Endothelial cell of umbilical vein (primary cell): ENCODE measurements around the gene VPS13A. TPM values are rescaled to one million over a fixed set of nuclear protein-coding genes. Genes with fewer than 3 reads are reported as not detected.

Experiments used
- BruUV-seq: library from RNA; stranded (reverse); fragments of 400-500 nt; replicated peaks from 2 replicates; lab custom pipeline; 2021; lab: Mats Ljungman, UMichigan
- CTCF ChIA-PET: fragments of 300-600, 350-600 bp; sonication (Branson Sonifier 250); formaldehyde crosslinking; loops from one replicate; lab custom pipeline; 2021; ENCODE audit warnings: antibody characterized with exemption, inconsistent platforms; lab: Charles Lee
- POLR2A ChIA-PET: fragments of 300-600, 350-600 bp; sonication (Branson Sonifier 250); formaldehyde crosslinking; loops from one replicate; lab custom pipeline; 2021; ENCODE audit warnings: antibody characterized with exemption, inconsistent platforms; lab: Charles Lee
- DNase-seq: peaks from one replicate; pipeline ENCODE4 v3.0.0-alpha.2; 2011; ENCODE audit warnings: low read depth, low spot score
- FAIRE-seq: peaks from 2 replicates; lab custom pipeline; 2011; peaks lifted over from hg19 to GRCh38; lab: Jason Lieb, UNC
- H2AFZ ChIP-seq: 2 replicates; pipeline ENCODE4 v1.6.0; 2012; ENCODE audit warnings: low read depth, low read length, control low read depth, inconsistent platforms
- H3K27ac ChIP-seq: 2 replicates; pipeline ENCODE4 v1.5.1; 2011; ENCODE audit warnings: low read depth, mild to moderate bottlenecking, control low read depth, low read length, moderate library complexity; ENCODE audit not compliant: insufficient read depth
- H3K27me3 ChIP-seq, 2 experiments: 2 replicates each; pipeline versions ENCODE4 v1.6.0 to v1.6.1; 2011; ENCODE audit warnings: low read length in 2 of 2, mixed read lengths in 1 of 2; ENCODE audit not compliant: control insufficient read depth in 2 of 2, insufficient read depth in 2 of 2
- H3K36me3 ChIP-seq, 2 experiments: 2 replicates in 1 of 2; 3 replicates in 1 of 2; pipeline ENCODE4 v1.5.1; 2011; ENCODE audit warnings: low read length in 2 of 2, mild to moderate bottlenecking in 1 of 2, moderate library complexity in 1 of 2; ENCODE audit not compliant: control insufficient read depth in 2 of 2, insufficient read depth in 2 of 2; ENCODE audit errors: extremely low read depth in 1 of 2
- H3K4me1 ChIP-seq: 3 replicates; pipeline ENCODE4 v1.5.1; 2011; ENCODE audit warnings: mild to moderate bottlenecking, low read length; ENCODE audit not compliant: control insufficient read depth, insufficient read depth; ENCODE audit errors: extremely low read depth
- H3K4me2 ChIP-seq: 2 replicates; pipeline ENCODE4 v1.6.1; 2011; ENCODE audit warnings: low read length, control low read depth, mixed read lengths; ENCODE audit not compliant: insufficient read depth
- H3K4me3 ChIP-seq, 3 experiments: fragments of 200-600 bp in 1 of 3; sonication (generic), shearing (Covaris generic) in 1 of 3; replicated peaks in 1 of 3; 2 replicates each; pipeline ENCODE4 v1.5.1; 2011 to 2016; ENCODE audit warnings: control low read depth in 3 of 3, low read length in 3 of 3, mild to moderate bottlenecking in 2 of 3, inconsistent platforms in 1 of 3, low read depth in 1 of 3, moderate library complexity in 1 of 3; ENCODE audit not compliant: insufficient read depth in 1 of 3
- H3K79me2 ChIP-seq: 2 replicates; pipeline ENCODE4 v1.6.0; 2012; ENCODE audit warnings: low read length, inconsistent platforms; ENCODE audit not compliant: control insufficient read depth, insufficient read depth
- H3K9ac ChIP-seq: replicated peaks from 2 replicates; pipeline ENCODE3; 2011; ENCODE audit warnings: low read length, control low read depth; ENCODE audit not compliant: insufficient read depth; ENCODE audit errors: extremely low read depth
- H3K9me1 ChIP-seq: replicated peaks from 3 replicates; pipeline ENCODE4 v1.6.0; 2011; ENCODE audit warnings: mild to moderate bottlenecking, low read length; ENCODE audit not compliant: control insufficient read depth, insufficient read depth; ENCODE audit errors: extremely low read depth
- H3K9me3 ChIP-seq: replicated peaks from 2 replicates; pipeline ENCODE4 v1.5.1; 2012; ENCODE audit warnings: low read length, inconsistent platforms; ENCODE audit not compliant: control insufficient read depth, insufficient read depth
- H4K20me1 ChIP-seq: replicated peaks from 2 replicates; pipeline ENCODE3; 2011; ENCODE audit warnings: mild to moderate bottlenecking, low read length; ENCODE audit not compliant: control insufficient read depth, insufficient read depth; ENCODE audit errors: extremely low read depth
- EZH2 ChIP-seq: IDR thresholded peaks from 2 replicates; pipeline ENCODE4 v1.6.1; 2012; ENCODE audit warnings: borderline replicate concordance, low read depth, mild to moderate bottlenecking, moderate library complexity, low read length, inconsistent platforms; ENCODE audit not compliant: severe bottlenecking
- FOS ChIP-seq: IDR thresholded peaks from 2 replicates; pipeline ENCODE4 v1.6.1; 2011; ENCODE audit warnings: mild to moderate bottlenecking, low read length, moderate library complexity, borderline replicate concordance; ENCODE audit not compliant: insufficient read depth
- GATA2 ChIP-seq: IDR thresholded peaks from 2 replicates; pipeline ENCODE4 v1.7.0; 2011; ENCODE audit warnings: low read depth, mild to moderate bottlenecking, moderate library complexity, mixed read lengths, low read length; ENCODE audit not compliant: insufficient read length, insufficient read depth
- JUN ChIP-seq: IDR thresholded peaks from 2 replicates; pipeline ENCODE4 v1.6.1; 2011; ENCODE audit warnings: borderline replicate concordance, low read depth; ENCODE audit not compliant: insufficient read length, insufficient read depth
- MYC ChIP-seq: IDR thresholded peaks from one replicate; pipeline ENCODE4 v1.6.1; 2011; ENCODE audit warnings: mild to moderate bottlenecking, low read depth, low read length
- POLR2A ChIP-seq: IDR thresholded peaks from 2 replicates; pipeline ENCODE4 v1.6.1; 2012; ENCODE audit warnings: low read depth, mild to moderate bottlenecking, control low read depth, low read length
- POLR2AphosphoS5 ChIP-seq: IDR thresholded peaks from 2 replicates; pipeline ENCODE4 v1.6.1; 2012; ENCODE audit warnings: low read depth, mild to moderate bottlenecking, control low read depth, low read length, moderate library complexity; ENCODE audit not compliant: insufficient read depth
- dilution Hi-C: fragments of 300-500 bp; cut with MboI; formaldehyde crosslinking; loops from one replicate; pipeline ENCODE4 v1.15.0; 2019; ENCODE audit warnings: low sequenced_read_pairs; ENCODE audit not compliant: extremely low pct_ligation_motif_present
- intact Hi-C: fragments of 100-400 bp; cut with micrococcal nuclease; formaldehyde crosslinking; loops from one replicate; pipeline ENCODE4 v1.10.0; 2022
- polyA plus RNA-seq, 4 experiments: library from polyadenylated mRNA; depleted of rRNA in 3 of 4; stranded (reverse) in 3 of 4; unstranded in 1 of 4; fragments of >200 nt; gene quantifications; 2 replicates each; pipeline versions ENCODE4 v1.2.1 to v1.2.3, GENCODE V29; 2011 to 2012; ENCODE audit warnings: missing spikeins in 1 of 4
- total RNA-seq: library from RNA; stranded (reverse); gene quantifications from 2 replicates; pipeline ENCODE4 v1.2.3, GENCODE V29; 2021
- TF ChIP-seq, protein P1 (sequence below): IDR thresholded peaks from 2 replicates; pipeline ENCODE4 v1.6.1; 2011; ENCODE audit not compliant: insufficient read depth, insufficient read length
- TF ChIP-seq, protein P2 (sequence below), 2 donors: IDR thresholded peaks; 1 replicate in 1 of 2; 2 replicates in 1 of 2; pipeline ENCODE4 v1.5.1; 2011; ENCODE audit warnings: low read length in 2 of 2, mild to moderate bottlenecking in 2 of 2, moderate library complexity in 2 of 2, control low read depth in 1 of 2, inconsistent platforms in 1 of 2, low read depth in 1 of 2; ENCODE audit not compliant: insufficient read depth in 1 of 2; ENCODE audit errors: extremely low read depth in 1 of 2

The VPS13A gene
- total and polyA plus RNA-seq, 2 donors (not counting 3 experiments of a cell fraction or from before 2014, with no cell fraction given), result 4.7 to 33.3 TPM

DNA sequence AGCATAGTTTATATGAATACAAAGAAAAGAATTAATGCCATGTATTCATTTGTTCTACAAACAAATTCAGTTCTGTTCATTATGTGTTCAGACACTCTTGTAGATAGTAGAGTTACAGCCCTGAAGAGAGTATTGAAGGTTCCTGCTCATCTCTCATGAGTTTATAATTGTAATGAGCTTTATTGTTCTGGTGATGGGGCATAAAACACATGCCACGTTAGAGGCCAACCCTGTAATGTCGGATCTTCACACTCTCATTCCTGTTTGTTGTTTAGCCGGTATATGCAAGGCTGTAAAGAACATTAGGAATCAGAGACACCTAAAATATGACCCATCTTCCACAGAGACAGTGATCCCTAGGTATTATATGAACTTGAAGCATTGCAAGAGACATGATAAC is 214.5 kb downstream of the VPS13A start:
- Histone ChIP-seq H3K27ac (no peak overlapping the region), H3K79me2 (no peaks in the 10 kb centered on the region), H3K4me3 (no peak overlapping the region), H3K27me3 (no peaks in the 10 kb centered on the region), H3K4me2 (no peak overlapping the region), H3K9me3 (no peaks in the 10 kb centered on the region), H3K9me1 (no peaks in the 10 kb centered on the region), H3K9ac (no peak overlapping the region), H2AFZ (no peak overlapping the region), H3K36me3 (no peaks in the 10 kb centered on the region), H3K4me1 (no peaks in the 10 kb centered on the region), H4K20me1 (no peaks in the 10 kb centered on the region)
- ChIA-PET POLR2A (no interaction called here), CTCF (interaction anchor here (0.6 kb wide), 1 partner anchor 36 kb away, joined by 3 read pairs; no protein-coding TSS in a partner anchor)
- dilution Hi-C loops, result no loop called here
- intact Hi-C loops, result no loop called here
- BruUV-seq, result no TSS peak
- no peak for DNase-seq
- no peak for TF ChIP-seq EZH2
- TF ChIP-seq MYC, result no peak
- TF ChIP-seq JUN, result no peak
- TF ChIP-seq GATA2, result no peak
- no peak for TF ChIP-seq FOS
- no peak for TF ChIP-seq POLR2AphosphoS5
- TF ChIP-seq, protein P1, sequence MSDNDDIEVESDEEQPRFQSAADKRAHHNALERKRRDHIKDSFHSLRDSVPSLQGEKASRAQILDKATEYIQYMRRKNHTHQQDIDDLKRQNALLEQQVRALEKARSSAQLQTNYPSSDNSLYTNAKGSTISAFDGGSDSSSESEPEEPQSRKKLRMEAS, result no peak
- TF ChIP-seq, protein P2, sequence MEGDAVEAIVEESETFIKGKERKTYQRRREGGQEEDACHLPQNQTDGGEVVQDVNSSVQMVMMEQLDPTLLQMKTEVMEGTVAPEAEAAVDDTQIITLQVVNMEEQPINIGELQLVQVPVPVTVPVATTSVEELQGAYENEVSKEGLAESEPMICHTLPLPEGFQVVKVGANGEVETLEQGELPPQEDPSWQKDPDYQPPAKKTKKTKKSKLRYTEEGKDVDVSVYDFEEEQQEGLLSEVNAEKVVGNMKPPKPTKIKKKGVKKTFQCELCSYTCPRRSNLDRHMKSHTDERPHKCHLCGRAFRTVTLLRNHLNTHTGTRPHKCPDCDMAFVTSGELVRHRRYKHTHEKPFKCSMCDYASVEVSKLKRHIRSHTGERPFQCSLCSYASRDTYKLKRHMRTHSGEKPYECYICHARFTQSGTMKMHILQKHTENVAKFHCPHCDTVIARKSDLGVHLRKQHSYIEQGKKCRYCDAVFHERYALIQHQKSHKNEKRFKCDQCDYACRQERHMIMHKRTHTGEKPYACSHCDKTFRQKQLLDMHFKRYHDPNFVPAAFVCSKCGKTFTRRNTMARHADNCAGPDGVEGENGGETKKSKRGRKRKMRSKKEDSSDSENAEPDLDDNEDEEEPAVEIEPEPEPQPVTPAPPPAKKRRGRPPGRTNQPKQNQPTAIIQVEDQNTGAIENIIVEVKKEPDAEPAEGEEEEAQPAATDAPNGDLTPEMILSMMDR (IDR thresholded peaks at IDR 0.05; ENCODE audit: extremely low read depth in 1 of 2, insufficient read depth in 1 of 2, low read depth in 1 of 2, low read length in 2 of 2), result no peak
- no peak for TF ChIP-seq POLR2A
- FAIRE-seq, result no peak
